CD1c-positive myeloid dendritic cell (primary cell): ENCODE data around the gene UBXN10.

ENCODE experiments used
- DNase-seq: peaks from one replicate; pipeline ENCODE4 v3.0.0-alpha.2; 2016; ENCODE audit errors: extremely low spot score

Gene UBXN10

GRCh38 chr1:20185834-20186782 lies at the start of gene UBXN10, which contains the start of gene PLA2G2C:
Gene UBXN10 (plus strand): TSS chr1:20186096. CDS start chr1:20190562, 4,466 bp downstream.
Gene PLA2G2C (minus strand): TSS chr1:20186518. CDS start chr1:20177363, 9,155 bp downstream.
- no peak for DNase-seq

GRCh38 chr1:20136249-20136648 lies 49.6 kb upstream of the UBXN10 start:
- no peak for DNase-seq

GRCh38 chr1:20137055-20137454 lies 48.8 kb upstream of the UBXN10 start:
- DNase-seq, result no peak

GRCh38 chr1:20137604-20138003 lies 48.3 kb upstream of the UBXN10 start:
- no peak for DNase-seq

- no peak for DNase-seq
Measured at GRCh38 chr1:20138346-20138745, 47.5 kb upstream of the UBXN10 start.

GRCh38 chr1:20138961-20139550 lies 46.8 kb upstream of the UBXN10 start, which contains the start of gene PLA2G2F:
Gene PLA2G2F (plus strand): TSS chr1:20139323. CDS start chr1:20139428, 105 bp downstream.
- DNase-seq, result no peak

- no peak for DNase-seq
Measured at GRCh38 chr1:20139776-20140612, 45.9 kb upstream of the UBXN10 start.

GRCh38 chr1:20141001-20141400 lies 44.9 kb upstream of the UBXN10 start:
- no peak for DNase-seq

GRCh38 chr1:20141466-20141865 lies 44.4 kb upstream of the UBXN10 start:
- no peak for DNase-seq

GRCh38 chr1:20142001-20142710 lies 43.7 kb upstream of the UBXN10 start:
- DNase-seq, result no peak

- DNase-seq, result no peak
Measured at GRCh38 chr1:20143318-20143717, 42.6 kb upstream of the UBXN10 start.

- no peak for DNase-seq
Measured at GRCh38 chr1:20143734-20144565, 41.9 kb upstream of the UBXN10 start.

GRCh38 chr1:20147846-20148570 lies 37.9 kb upstream of the UBXN10 start:
- no peak for DNase-seq

- DNase-seq, result no peak
Measured at GRCh38 chr1:20148571-20149500, 37.1 kb upstream of the UBXN10 start.

GRCh38 chr1:20149601-20150325 lies 36.1 kb upstream of the UBXN10 start:
- DNase-seq, result no peak

GRCh38 chr1:20150326-20150705 lies 35.6 kb upstream of the UBXN10 start:
- no peak for DNase-seq

GRCh38 chr1:20150969-20151368 lies 34.9 kb upstream of the UBXN10 start:
- no peak for DNase-seq
